HG03457 (cell line): ENCODE data around the gene DSE.

ENCODE experiments used
- ATAC-seq: cut with Tn5 transposase; IDR thresholded peaks from one replicate; pipeline ENCODE4 v1.9.1; 2021; ENCODE audit warnings: moderate number of reproducible peaks; ENCODE audit not compliant: unreplicated experiment

Gene DSE

GRCh38 chr6:116471531-116471930, 100.8 kb downstream of the DSE start:
- ATAC-seq: no peak

GRCh38 chr6:116472706-116473105, 102.0 kb downstream of the DSE start:
- no peak for ATAC-seq

GRCh38 chr6:116475141-116475540, 104.4 kb downstream of the DSE start:
- no peak for ATAC-seq

- peak; percentile 100 for ATAC-seq
Measured at GRCh38 chr6:116476002-116476678, 105.4 kb downstream of the DSE start.

- no peak for ATAC-seq
Measured at GRCh38 chr6:116482780-116483179, 112.0 kb downstream of the DSE start.

- ATAC-seq: no peak
Measured at GRCh38 chr6:116483616-116484015, 112.9 kb downstream of the DSE start.

GRCh38 chr6:116485559-116486184, 114.9 kb downstream of the DSE start:
- ATAC-seq: no peak

GRCh38 chr6:116491610-116492330, 121.0 kb downstream of the DSE start:
- ATAC-seq: no peak

- ATAC-seq: no peak
Measured at GRCh38 chr6:116492331-116493067, 121.8 kb downstream of the DSE start.
